GM21390 (cell line): Measurements from ENCODE around the gene EDIL3.

Experiments used
- ATAC-seq: cut with Tn5 transposase; IDR thresholded peaks from one replicate; pipeline ENCODE4 v1.9.1; 2021; ENCODE audit not compliant: unreplicated experiment

Gene EDIL3

DNA sequence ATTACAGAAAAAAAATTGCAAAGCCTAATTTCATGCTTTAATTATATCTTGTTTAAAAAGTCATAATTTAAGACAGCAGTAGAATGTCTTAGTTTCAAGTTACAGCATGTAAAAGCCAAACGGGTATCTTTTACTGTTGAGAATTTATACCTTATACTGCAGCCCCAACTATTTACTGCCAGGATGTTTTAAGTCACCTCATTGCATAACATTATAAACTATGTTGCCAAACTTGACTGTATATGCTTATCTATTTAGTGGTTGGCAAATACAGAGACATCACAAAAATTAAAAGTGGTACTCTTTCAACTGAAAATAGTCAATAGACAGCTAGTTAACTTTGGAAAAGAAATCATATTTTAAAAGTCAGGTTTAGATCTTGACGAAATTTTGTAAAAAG is 119.5 kb downstream of the EDIL3 start:
- no peak for ATAC-seq

DNA sequence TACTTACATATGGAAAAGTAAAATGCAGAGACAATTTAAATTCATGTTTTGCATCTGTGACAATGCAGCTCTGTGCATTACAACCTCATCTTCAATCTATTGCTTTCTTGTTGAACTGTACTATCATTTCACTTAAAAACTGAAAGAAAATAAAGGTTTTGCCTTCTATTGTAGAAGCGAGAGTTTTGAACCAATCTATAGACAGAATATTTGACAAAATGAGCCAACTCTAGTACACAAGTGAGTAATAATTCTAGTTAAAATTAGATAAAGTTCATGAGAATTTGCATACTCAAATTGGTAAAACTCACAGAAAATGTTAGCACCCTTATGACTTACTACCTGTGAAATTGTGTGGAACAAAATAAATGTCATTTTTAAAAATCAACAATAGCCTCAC is 123.7 kb downstream of the EDIL3 start:
- no peak for ATAC-seq

DNA sequence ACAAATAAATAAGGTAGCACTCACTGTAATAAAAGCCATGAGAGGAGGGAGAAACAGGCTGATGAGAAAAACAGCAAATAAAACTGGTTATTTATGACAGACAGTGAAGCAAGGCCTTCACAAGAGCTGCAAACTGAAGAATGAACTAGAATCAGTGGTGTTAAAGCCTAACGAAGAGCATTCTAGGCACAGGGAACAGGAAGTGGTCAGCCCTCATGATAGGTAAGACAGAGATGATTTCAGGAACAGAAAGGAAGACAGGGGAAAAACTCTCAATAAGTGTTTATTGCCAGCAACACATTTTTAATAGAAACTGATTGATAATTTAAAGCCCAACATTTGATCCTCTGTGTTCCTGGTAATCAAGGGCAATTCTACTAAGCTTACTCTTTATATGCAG is 124.5 kb downstream of the EDIL3 start:
- ATAC-seq: peak; percentile 76

- ATAC-seq: no peak
These were observed 125.2 kb downstream of the EDIL3 start for GRCh38 chr5:84259283-84260045.

- ATAC-seq: no peak
These were observed 127.6 kb downstream of the EDIL3 start for GRCh38 chr5:84257061-84257460.

DNA sequence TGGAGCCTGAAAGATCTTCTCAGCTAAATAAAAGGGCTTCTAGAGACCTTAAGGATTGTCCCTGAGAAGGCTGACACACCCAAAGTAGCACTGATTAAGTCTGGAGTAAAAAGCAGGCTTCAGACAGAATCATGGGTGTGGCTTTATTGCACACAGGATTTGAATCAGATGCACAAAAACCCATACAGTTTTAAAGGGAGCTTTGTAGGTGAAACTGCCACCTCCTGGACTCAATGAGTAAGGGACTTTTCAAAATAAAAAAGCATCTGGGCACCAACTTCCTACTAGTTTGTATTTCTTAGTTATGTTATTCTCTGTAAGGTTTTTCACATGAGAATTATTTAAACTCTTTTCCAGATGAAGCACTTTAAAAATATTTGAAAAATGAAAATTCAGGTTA is 129.4 kb downstream of the EDIL3 start:
- no peak for ATAC-seq

DNA sequence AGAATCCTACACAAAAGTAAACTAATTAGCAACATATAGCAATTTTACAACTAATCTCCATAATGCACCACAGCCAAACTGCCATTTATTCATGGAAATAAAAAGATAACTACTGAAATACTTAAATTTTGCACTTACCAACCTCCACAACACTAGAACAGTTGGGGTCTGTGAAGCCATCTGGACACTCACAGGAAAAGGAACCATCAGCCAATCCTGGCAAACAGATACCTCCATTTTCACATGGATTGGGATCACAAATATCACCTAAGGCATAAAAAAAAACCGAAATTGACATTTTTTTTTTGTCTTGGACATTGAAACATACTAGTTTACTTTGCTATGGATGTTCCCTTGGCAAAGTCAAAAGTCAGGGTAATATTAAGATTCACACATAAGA is 130.7 kb downstream of the EDIL3 start:
- no peak for ATAC-seq

DNA sequence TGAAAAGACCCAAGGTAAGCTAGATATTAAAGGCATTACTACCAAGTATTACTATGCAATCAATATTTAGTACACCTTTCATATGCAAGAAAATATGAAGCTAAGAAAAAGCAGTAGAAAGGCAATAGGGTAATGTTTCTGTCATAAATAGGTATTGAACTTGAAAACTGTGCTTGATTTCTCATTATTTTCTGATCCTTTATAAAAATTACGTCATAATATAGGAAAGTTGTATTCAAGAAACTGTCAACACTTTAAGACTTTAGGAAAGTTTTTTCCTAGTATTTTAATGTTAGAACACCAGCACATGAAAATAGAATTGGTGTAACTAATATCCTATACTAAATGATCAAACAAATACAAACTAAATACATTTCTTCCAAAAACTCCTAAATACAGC is 133.2 kb downstream of the EDIL3 start:
- no peak for ATAC-seq

GRCh38 chr5:84249918-84250630 is 134.6 kb downstream of the EDIL3 start:
- no peak for ATAC-seq

- ATAC-seq: no peak
These were observed 136.7 kb downstream of the EDIL3 start for GRCh38 chr5:84248013-84248412.

DNA sequence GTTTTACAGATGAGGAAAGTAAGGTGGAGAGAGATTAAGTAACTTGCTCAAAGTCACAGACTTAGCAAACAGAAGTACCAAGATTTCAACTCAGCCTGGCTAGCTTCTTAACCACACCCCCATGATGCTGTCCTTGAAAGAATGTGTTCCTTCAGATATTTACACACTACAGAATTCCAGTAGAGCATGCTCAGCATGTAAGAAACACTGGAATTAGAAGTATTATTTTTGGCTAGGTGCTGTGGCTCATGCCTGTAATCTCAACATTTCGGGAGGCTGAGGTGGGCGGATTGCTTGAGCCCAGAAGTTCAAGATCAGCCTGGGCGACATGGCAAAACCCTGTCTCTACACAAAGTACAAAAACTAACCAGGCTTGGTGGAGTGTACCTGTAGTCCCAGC is 142.4 kb downstream of the EDIL3 start:
- no peak for ATAC-seq

DNA sequence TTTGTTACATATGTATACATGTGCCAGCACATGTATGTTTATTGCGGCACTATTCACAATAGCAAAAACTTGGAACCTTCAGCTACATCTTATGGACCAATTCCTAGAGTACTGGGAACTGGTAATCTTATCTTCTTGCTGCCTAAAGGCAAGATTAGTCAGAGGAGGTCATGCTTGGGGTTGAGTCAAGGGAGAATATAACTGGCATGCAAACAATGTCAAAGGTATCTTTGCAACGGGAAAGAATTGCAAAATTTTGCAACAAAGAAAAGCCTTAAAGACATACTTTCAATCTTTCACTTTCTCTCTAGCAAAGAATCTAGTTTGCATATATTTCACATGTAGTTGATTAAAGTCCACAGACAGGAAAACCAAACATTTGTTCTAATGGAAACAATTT is 145.2 kb downstream of the EDIL3 start:
- ATAC-seq: no peak

DNA sequence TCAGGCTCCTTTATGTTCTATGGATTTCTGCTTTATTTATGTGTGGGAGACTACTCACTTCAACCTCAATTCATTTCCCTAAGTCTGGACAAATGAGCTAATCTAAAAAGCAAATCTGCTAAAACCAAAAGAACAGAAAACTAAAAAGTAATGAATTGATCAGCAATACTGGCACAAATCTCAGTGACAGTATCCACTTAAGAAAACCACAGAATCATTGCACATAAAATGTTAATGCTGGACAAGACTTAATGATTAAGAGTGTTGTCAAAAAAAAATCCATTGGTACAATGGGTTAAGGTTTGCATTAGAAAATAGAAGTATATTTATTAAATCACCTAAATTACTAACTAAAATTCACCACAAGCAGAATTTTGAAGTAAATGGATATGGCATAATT is 147.6 kb downstream of the EDIL3 start:
- no peak for ATAC-seq

GRCh38 chr5:84231433-84231832 is 153.2 kb downstream of the EDIL3 start:
- no peak for ATAC-seq

- ATAC-seq: no peak
These were observed 155.6 kb downstream of the EDIL3 start for GRCh38 chr5:84229045-84229444.

GRCh38 chr5:84228266-84228665 is 156.4 kb downstream of the EDIL3 start:
- no peak for ATAC-seq

DNA sequence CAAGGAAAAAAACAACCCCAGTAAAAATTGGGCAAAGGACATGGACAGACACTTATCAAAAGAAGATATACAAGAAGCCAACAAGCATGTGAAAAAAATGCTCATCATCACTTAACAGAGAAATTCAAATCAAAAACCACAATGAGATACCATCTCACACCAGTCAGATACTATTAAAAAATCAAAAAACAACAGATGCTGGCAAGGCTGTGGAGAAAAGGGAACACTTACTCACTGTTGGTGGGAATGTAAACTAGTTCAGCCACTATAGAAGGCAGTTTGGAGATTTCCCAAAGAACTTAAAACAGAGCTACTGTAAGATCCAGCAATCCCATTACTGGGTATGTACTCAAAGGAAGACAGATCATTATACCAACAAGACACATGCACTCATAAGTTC is 157.4 kb downstream of the EDIL3 start:
- no peak for ATAC-seq

DNA sequence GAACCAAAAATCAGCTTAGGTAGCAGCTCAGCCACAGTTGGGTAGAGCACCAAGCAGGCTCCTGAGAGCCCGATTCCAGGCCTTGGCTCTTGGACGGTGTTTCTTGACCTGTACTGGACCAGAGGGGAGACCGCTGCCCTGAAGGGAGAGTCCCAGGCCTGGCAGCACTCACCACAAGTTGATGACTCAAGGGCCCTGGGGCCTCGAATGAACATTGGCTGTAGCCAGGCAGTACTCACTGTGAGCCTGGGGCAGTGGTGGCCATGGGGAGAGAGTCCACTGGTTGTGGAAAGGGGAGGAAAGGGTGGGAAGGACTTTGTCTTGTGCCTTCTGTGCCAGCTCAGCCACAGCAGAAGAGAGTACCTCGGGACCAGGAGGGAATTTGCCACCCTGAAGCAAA is 166.1 kb downstream of the EDIL3 start:
- ATAC-seq: no peak

DNA sequence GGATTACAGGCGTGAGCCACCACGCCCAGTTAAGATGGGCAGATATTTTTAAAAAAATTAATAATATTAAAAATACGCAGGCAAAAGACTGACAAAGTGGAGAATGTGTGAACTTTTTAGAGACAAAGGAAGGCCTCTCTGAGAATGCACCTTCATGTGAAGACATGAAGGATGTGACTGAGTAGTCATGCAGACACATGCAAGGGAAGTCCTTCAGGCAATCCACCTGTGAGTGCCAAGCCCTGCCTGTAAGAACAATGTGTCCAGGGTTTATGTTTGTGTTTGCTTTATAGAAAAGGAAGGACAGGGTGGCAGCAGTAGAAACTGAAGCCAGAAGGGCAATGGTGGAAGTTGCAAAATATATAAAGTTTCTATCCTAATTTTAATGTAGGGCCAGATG is 169.2 kb downstream of the EDIL3 start:
- no peak for ATAC-seq

GRCh38 chr5:84213861-84214260 is 170.8 kb downstream of the EDIL3 start:
- ATAC-seq: no peak

DNA sequence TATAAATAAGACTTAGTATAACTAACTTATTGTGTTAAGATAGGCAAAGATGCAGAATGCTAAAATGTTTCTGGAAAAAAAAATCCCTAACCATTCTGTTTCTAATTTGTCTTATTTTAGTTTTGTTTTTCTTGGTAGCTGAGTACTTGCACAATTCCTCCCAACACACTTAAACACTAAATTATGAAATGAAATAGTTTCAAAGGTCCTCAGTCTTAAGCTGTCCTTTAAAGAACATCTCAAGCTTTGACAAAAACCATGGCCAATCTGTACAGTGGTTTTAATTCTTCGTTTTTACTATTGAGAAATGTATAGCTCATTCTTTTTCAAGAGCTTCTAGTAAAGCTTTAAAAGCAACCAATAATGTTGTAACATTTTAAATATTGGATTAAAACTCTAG is 171.5 kb downstream of the EDIL3 start:
- ATAC-seq: no peak

GRCh38 chr5:84204772-84205171 is 179.9 kb downstream of the EDIL3 start:
- no peak for ATAC-seq

- no peak for ATAC-seq
These were observed 182.5 kb downstream of the EDIL3 start for GRCh38 chr5:84202136-84202535.
